Fibroblast of pulmonary artery (primary cell): ENCODE measurements around the gene MED10.

Experiments
- DNase-seq: peaks from one replicate; pipeline ENCODE4 v3.0.0-alpha.2; 2010; ENCODE audit warnings: low read depth
- H3K4me3 ChIP-seq: replicated peaks from 2 replicates; pipeline ENCODE4 v1.5.1; 2011; ENCODE audit warnings: low read depth, mild to moderate bottlenecking, control low read depth, low read length, moderate library complexity
- CTCF ChIP-seq: IDR thresholded peaks from 2 replicates; pipeline ENCODE4 v1.5.1; 2011; ENCODE audit warnings: mild to moderate bottlenecking, control low read depth, low read length, inconsistent platforms; ENCODE audit errors: missing control alignments

The MED10 gene

GRCh38 chr5:6343951-6344592 lies 34.3 kb downstream of the MED10 start:
- no peak for DNase-seq
- no peak overlapping the region for H3K4me3 ChIP-seq
- no peak for TF ChIP-seq CTCF

- no peak overlapping the region for H3K4me3 ChIP-seq
- TF ChIP-seq CTCF: no peak
- DNase-seq: no peak
These were observed 35.5 kb downstream of the MED10 start for GRCh38 chr5:6342689-6343315.

- no peak for DNase-seq
- no peak overlapping the region for H3K4me3 ChIP-seq
- no peak for TF ChIP-seq CTCF
These were observed 38.2 kb downstream of the MED10 start for GRCh38 chr5:6340100-6340499.

GRCh38 chr5:6338871-6339270 lies 39.5 kb downstream of the MED10 start:
- TF ChIP-seq CTCF: no peak
- no peak for DNase-seq
- H3K4me3 ChIP-seq: no peak overlapping the region

- H3K4me3 ChIP-seq: no peak overlapping the region
- DNase-seq: no peak
- no peak for TF ChIP-seq CTCF
These were observed 40.2 kb downstream of the MED10 start for GRCh38 chr5:6338135-6338534.

GRCh38 chr5:6333182-6333905 lies 45.0 kb downstream of the MED10 start:
- TF ChIP-seq CTCF: no peak
- no peak for DNase-seq
- no peak overlapping the region for H3K4me3 ChIP-seq
